Prostate gland (tissue), 2 donors: ENCODE data around the gene LRRC75B. TPM values are rescaled to one million over a fixed set of nuclear protein-coding genes. Genes with fewer than 3 reads are reported as not detected.

Source experiments
- DNase-seq: peaks from one replicate; pipeline ENCODE4 v3.0.0-alpha.2; 2019; ENCODE audit warnings: low spot score
- H3K27ac ChIP-seq, 2 donors: fragments of 200-600 bp; sonication (generic); 2 replicates each; pipeline ENCODE4 v1.5.1; 2017 to 2019
- H3K27me3 ChIP-seq: fragments of 200-600 bp; sonication (generic); replicated peaks from 2 replicates; pipeline ENCODE4 v1.5.1; 2019; ENCODE audit not compliant: insufficient read depth
- H3K36me3 ChIP-seq, 2 donors: fragments of 200-600 bp; sonication (generic); 1 replicate in 1 of 2; 2 replicates in 1 of 2; pipeline versions ENCODE4 v1.5.1 to v1.8.1; 2017 to 2019
- H3K4me1 ChIP-seq: fragments of 200-600 bp; sonication (generic); replicated peaks from 2 replicates; pipeline ENCODE4 v1.5.1; 2019
- H3K4me3 ChIP-seq, 2 donors: fragments of 200-600 bp; sonication (generic); 2 replicates each; pipeline ENCODE4 v1.5.1; 2017 to 2019
- H3K9me3 ChIP-seq: fragments of 200-600 bp; sonication (generic); 2 replicates; pipeline ENCODE4 v1.5.1; 2017
- CTCF ChIP-seq, 4 experiments: fragments of 200-600 bp in 2 of 4; fragments of 450-650 bp in 2 of 4; sonication (generic) in 2 of 4; IDR thresholded peaks; 1 replicate in 3 of 4; 2 replicates in 1 of 4; pipeline ENCODE4 v1.5.1; 2016 to 2019; ENCODE audit warnings: antibody characterized with exemption in 4 of 4, mild to moderate bottlenecking in 2 of 4, moderate library complexity in 2 of 4
- POLR2A ChIP-seq: fragments of 450-650 bp; IDR thresholded peaks from one replicate; pipeline ENCODE4 v1.6.1; 2016; ENCODE audit warnings: antibody characterized with exemption, mild to moderate bottlenecking
- POLR2AphosphoS5 ChIP-seq: sonication (generic); formaldehyde crosslinking; IDR thresholded peaks from one replicate; pipeline ENCODE4 v1.6.1; 2017; ENCODE audit warnings: antibody characterized with exemption
- WGBS: methylation state at CpG from one replicate; pipeline ENCODE4 v1.1.5; 2018; 5-methylcytosine and 5-hydroxymethylcytosine counted together
- intact Hi-C: fragments of 100-400 bp; cut with DNase I; formaldehyde crosslinking; loops from one replicate; pipeline ENCODE4 v1.14.2; 2022
- total RNA-seq, 2 donors: library from RNA; depleted of rRNA; stranded (reverse); fragments of >200 nt; gene quantifications; one replicate each; pipeline ENCODE4 v1.1.0, GENCODE V29; 2016

LRRC75B gene
- total RNA-seq, 2 donors from 2014 or later: 57.0 to 161 TPM

- intact Hi-C loops: no loop called here
- Histone ChIP-seq H3K4me1 (no peaks in the 10 kb centered on the region), H3K4me3 (no peak overlapping the region), H3K27ac (no peak overlapping the region), H3K9me3 (no peaks in the 10 kb centered on the region), H3K27me3 (no peaks in the 10 kb centered on the region), H3K36me3 (peaks cover 0 to 11% of the 10 kb centered on the region in 2 donors)
- 82% methylated on average over 10 of the region's 10 CpGs for WGBS
- TF ChIP-seq CTCF (IDR thresholded peaks at IDR 0.05) (no peak), POLR2AphosphoS5 (no peak), POLR2A (no peak)
- DNase-seq: no peak
Observed at GRCh38 chr22:24567668-24568067, 25.2 kb downstream of the LRRC75B start.

- Histone ChIP-seq H3K27me3 (no peaks in the 10 kb centered on the region), H3K36me3 (peaks cover 0 to 11% of the 10 kb centered on the region in 2 donors), H3K4me3 (no peak overlapping the region), H3K9me3 (no peaks in the 10 kb centered on the region), H3K27ac (no peak overlapping the region), H3K4me1 (no peaks in the 10 kb centered on the region)
- DNase-seq: no peak
- 79% methylated on average over 8 of the region's 8 CpGs for WGBS
- no peak for TF ChIP-seq POLR2A
- no peak for TF ChIP-seq POLR2AphosphoS5
- TF ChIP-seq CTCF (IDR thresholded peaks at IDR 0.05): no peak
- intact Hi-C loops: no loop called here
Observed at GRCh38 chr22:24566899-24567511, 25.9 kb downstream of the LRRC75B start.

- Histone ChIP-seq H3K4me1 (no peaks in the 10 kb centered on the region), H3K27me3 (no peaks in the 10 kb centered on the region), H3K27ac (no peak overlapping the region), H3K4me3 (no peak overlapping the region), H3K36me3 (peaks cover 0 to 15% of the 10 kb centered on the region in 2 donors), H3K9me3 (no peaks in the 10 kb centered on the region)
- TF ChIP-seq POLR2A: no peak
- intact Hi-C loops: no loop called here
- WGBS: 88% methylated on average over 2 of the region's 2 CpGs
- DNase-seq: no peak
Observed at GRCh38 chr22:24565077-24565476, 27.8 kb downstream of the LRRC75B start.

- WGBS: 59% methylated on average over 2 of the region's 2 CpGs
- Histone ChIP-seq H3K36me3 (peaks cover 0 to 9% of the 10 kb centered on the region in 2 donors), H3K27ac (no peak overlapping the region), H3K4me3 (no peak overlapping the region), H3K4me1 (no peaks in the 10 kb centered on the region), H3K27me3 (no peaks in the 10 kb centered on the region), H3K9me3 (no peaks in the 10 kb centered on the region)
- no peak for DNase-seq
- no peak for TF ChIP-seq POLR2AphosphoS5
- TF ChIP-seq CTCF (IDR thresholded peaks at IDR 0.05): no peak
- TF ChIP-seq POLR2A: no peak
- intact Hi-C loops: no loop called here
Observed at GRCh38 chr22:24564376-24565058, 28.4 kb downstream of the LRRC75B start.

- Histone ChIP-seq H3K36me3 (peaks cover 0 to 8% of the 10 kb centered on the region in 2 donors), H3K9me3 (no peaks in the 10 kb centered on the region), H3K4me1 (no peaks in the 10 kb centered on the region), H3K27me3 (no peaks in the 10 kb centered on the region), H3K27ac (no peak overlapping the region), H3K4me3 (no peak overlapping the region)
- WGBS: 92% methylated on average over 2 of the region's 2 CpGs
- TF ChIP-seq POLR2A (no peak), POLR2AphosphoS5 (no peak), CTCF (IDR thresholded peaks at IDR 0.05) (no peak)
- DNase-seq: no peak
- intact Hi-C loops: no loop called here
Observed at GRCh38 chr22:24563246-24563645, 29.6 kb downstream of the LRRC75B start.
